ENCODE data around the gene CDC26. TPM values are rescaled to one million over a fixed set of nuclear protein-coding genes. Genes with fewer than 3 reads are reported as not detected.

CDC26 gene
- polyA plus RNA-seq, 12 donors, result 18.2 to 29.3 (median 22.3) TPM; not detected in 1

Other genes starting within 250 kb of the CDC26 start
- 1 to 10 TPM in 11 of 12 donors, not detected in 1; 2.8 to 7.1 (median 4.9) TPM for gene ZFP37, start 218.8 kb downstream of the CDC26 start, polyA plus RNA-seq (ENCODE audit: insufficient read length in 12 of 12)
- 1 to 10 TPM in 10 of 12 donors, not detected in 2; 2.3 to 4.3 (median 3.1) TPM for gene SLC31A2, start 124.6 kb downstream of the CDC26 start, polyA plus RNA-seq (ENCODE audit: insufficient read length in 12 of 12)
- 10 to 100 TPM in 11 of 12 donors, not detected in 1; 17.6 to 30.8 (median 22.3) TPM for gene FKBP15, start 54.3 kb downstream of the CDC26 start, polyA plus RNA-seq (ENCODE audit: insufficient read length in 12 of 12)
- 10 to 100 TPM in 7 of 12 donors, 1 to 10 TPM in 4, not detected in 1; 7.3 to 15.7 (median 11.1) TPM for gene SLC31A1, start 54.0 kb downstream of the CDC26 start, polyA plus RNA-seq (ENCODE audit: insufficient read length in 12 of 12)
- 10 to 100 TPM in 10 of 12 donors, 1 to 10 TPM in 1, not detected in 1; 10.0 to 23.5 (median 20.0) TPM for gene PRPF4, start 86 bp upstream of the CDC26 start, polyA plus RNA-seq (ENCODE audit: insufficient read length in 12 of 12)
- gene RNF183, start 27.8 kb upstream of the CDC26 start, polyA plus RNA-seq (ENCODE audit: insufficient read length in 12 of 12), result under 1 TPM in 4 of 12 donors, not detected in 8; 0.18 to 0.45 (median 0.39) TPM
- 1 to 10 TPM in 11 of 12 donors, not detected in 1; 2.1 to 4.8 (median 2.7) TPM for gene WDR31, start 64.7 kb upstream of the CDC26 start, polyA plus RNA-seq (ENCODE audit: insufficient read length in 12 of 12)
- gene BSPRY, start 74.0 kb upstream of the CDC26 start, polyA plus RNA-seq (ENCODE audit: insufficient read length in 12 of 12), result 1 to 10 TPM in 2 of 12 donors, under 1 TPM in 8, not detected in 2; 0.17 to 2.7 (median 0.50) TPM
- gene HDHD3, start 101.4 kb upstream of the CDC26 start, polyA plus RNA-seq (ENCODE audit: insufficient read length in 12 of 12), result 10 to 100 TPM in 1 of 12 donors, 1 to 10 TPM in 10, not detected in 1; 3.0 to 51.0 (median 4.3) TPM
- 10 to 100 TPM in 11 of 12 donors, not detected in 1; 17.9 to 37.2 (median 21.9) TPM for gene ALAD, start 125.7 kb upstream of the CDC26 start, polyA plus RNA-seq (ENCODE audit: insufficient read length in 12 of 12)
- 10 to 100 TPM in 11 of 12 donors, not detected in 1; 44.4 to 72.0 (median 48.4) TPM for gene POLE3, start 135.1 kb upstream of the CDC26 start, polyA plus RNA-seq (ENCODE audit: insufficient read length in 12 of 12)
- under 1 TPM in 10 of 12 donors, not detected in 2; 0.17 to 0.69 (median 0.38) TPM for gene C9orf43, start 135.2 kb upstream of the CDC26 start, polyA plus RNA-seq (ENCODE audit: insufficient read length in 12 of 12)
- 10 to 100 TPM in 11 of 12 donors, not detected in 1; 36.9 to 56.4 (median 43.6) TPM for gene RGS3, start 188.2 kb upstream of the CDC26 start, polyA plus RNA-seq (ENCODE audit: insufficient read length in 12 of 12)

Measured in muscle of arm (tissue), 12 donors.